Measurements from ENCODE around the gene WNT10A.

GRCh38 chr2:218861645-218862318 is 18.9 kb upstream of the WNT10A start:
- no peak for TF ChIP-seq NANOG (IDR thresholded peaks at IDR 0.05; ENCODE audit: insufficient read depth, low read depth, low read length, poor library complexity, severe bottlenecking)
- TF ChIP-seq, protein P1, sequence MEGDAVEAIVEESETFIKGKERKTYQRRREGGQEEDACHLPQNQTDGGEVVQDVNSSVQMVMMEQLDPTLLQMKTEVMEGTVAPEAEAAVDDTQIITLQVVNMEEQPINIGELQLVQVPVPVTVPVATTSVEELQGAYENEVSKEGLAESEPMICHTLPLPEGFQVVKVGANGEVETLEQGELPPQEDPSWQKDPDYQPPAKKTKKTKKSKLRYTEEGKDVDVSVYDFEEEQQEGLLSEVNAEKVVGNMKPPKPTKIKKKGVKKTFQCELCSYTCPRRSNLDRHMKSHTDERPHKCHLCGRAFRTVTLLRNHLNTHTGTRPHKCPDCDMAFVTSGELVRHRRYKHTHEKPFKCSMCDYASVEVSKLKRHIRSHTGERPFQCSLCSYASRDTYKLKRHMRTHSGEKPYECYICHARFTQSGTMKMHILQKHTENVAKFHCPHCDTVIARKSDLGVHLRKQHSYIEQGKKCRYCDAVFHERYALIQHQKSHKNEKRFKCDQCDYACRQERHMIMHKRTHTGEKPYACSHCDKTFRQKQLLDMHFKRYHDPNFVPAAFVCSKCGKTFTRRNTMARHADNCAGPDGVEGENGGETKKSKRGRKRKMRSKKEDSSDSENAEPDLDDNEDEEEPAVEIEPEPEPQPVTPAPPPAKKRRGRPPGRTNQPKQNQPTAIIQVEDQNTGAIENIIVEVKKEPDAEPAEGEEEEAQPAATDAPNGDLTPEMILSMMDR (IDR thresholded peaks at IDR 0.05; ENCODE audit: control extremely low read depth in 1 of 3, insufficient read depth in 1 of 3, low read depth in 1 of 3, low read length in 3 of 3): no peak

Data from H1 (cell line).